ENCODE data around the gene ADAMTSL1.

Gene ADAMTSL1

GRCh38 chr9:18504707-18505106, 30.8 kb downstream of the ADAMTSL1 start:
- DNase-seq, result no peak

GRCh38 chr9:18507151-18507550, 33.2 kb downstream of the ADAMTSL1 start:
- DNase-seq, result no peak

DNA sequence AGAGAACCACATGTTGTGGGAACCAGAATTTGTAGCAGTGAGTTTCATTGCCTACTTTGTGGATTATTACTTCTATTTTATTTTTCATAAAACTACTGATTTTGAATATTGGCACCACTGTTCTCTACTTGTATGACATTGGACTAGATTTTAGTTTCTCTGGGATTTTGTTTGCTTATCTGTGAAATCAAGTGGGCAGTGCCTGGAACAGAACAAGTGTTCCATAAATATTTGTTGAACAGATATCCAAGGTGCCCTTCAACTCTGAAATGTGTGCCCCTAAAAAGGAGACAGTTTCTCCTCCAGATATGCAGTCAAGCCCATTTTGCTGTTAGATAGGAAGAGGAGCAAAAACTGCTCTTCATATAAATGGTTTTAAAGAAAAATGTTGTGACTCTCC, 42.6 kb downstream of the ADAMTSL1 start:
- DNase-seq, result no peak

DNA sequence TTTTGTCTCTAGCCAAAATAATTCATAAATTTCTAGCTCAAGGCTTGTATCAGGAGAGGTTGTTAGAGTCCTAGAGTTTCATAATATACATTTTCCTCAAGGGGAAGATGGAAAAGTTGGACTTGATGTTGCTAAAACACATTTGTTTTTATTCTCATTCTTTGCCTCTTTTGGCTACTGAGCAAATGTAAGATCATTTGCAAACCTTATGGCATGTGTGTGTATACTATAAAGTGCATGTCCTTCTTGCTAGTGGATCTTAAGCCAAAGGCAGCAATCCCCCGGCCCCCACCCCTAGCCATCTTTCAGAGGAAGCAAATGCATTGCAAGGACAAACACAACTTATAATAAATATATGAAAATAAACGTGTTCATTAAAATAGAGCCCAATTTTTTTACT, 43.0 kb downstream of the ADAMTSL1 start:
- no peak for DNase-seq

GRCh38 chr9:18520416-18521047, 46.6 kb downstream of the ADAMTSL1 start:
- DNase-seq, result no peak

DNA sequence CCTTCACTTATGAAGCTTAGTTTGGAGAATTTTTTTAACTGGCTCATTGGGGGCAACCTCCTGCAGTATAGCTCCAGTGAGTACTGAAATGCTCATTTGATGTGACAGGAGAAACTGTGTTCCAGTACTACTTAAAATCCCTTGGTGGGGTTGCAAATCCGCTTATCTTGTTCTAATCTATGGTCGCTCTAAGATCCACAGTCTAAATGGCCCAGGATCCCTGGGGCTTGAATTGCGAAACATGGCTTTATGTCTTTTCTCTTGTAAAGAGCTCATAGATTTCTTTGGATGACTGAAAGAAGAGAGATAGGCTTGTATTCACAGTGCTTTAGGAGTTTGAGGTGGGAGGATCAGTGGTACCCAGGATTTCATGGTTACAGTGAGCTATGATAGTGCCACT, 52.7 kb downstream of the ADAMTSL1 start:
- DNase-seq, result no peak

DNA sequence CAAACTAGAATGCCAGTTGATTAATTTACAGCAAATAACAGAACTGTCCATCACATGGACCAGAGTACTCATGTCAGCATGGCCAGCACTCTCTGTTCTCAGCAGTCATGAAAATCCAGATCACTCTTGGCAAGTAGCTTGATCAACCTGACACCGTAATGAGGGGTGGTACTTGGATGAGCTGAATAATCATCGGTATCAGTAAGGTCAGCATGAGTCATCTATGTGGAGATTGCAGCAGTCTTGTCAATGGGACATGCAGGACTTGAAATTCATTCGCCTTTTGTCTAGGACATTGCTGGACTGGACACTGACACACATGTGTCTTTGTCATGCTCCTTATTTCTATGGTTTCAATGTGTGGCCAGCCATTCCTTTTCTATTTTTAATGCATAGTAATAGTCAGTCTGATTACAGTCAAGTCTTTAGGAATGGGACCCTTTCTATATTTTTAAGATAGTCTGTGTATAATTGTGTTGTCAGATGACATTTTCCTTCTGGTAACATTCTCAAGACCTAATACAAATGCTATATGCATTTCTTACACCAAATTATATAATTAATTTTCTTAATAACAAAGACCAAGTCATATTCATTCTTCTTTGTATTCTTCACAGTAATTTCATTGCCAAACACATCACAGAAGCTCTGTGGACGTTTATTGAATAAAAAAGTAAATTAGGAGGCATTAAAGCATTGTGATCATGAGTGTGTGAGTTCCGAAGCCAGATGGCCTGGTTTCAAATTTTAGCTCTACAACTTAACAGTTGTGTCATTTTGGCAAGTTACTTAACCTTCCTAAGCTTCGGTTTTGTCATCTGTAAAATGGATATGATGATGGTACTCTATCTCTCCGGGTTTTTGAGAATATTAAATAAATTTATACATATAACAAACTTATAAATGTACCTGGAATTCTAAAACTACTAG, 57.4 kb downstream of the ADAMTSL1 start:
- DNase-seq, result no peak

DNA sequence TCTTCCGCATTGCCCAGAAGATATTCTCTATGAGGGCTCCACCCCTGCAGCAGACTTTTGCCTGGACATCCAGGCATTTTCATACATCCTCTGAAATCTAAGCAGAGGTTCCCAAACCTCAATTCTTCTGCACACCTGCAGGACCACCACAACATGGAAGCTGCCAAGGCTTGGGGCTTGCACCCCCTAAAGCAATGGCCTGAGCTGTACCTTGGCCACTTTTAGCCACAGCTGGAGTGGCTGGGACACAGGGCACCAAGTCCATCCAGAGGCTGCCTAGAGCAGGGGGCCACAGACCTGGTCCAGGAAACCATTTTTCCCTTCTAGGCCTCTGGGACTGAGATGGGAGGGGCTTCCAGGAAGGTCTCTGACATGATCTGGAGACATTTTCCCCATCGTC, 60.7 kb downstream of the ADAMTSL1 start:
- DNase-seq, result no peak

DNA sequence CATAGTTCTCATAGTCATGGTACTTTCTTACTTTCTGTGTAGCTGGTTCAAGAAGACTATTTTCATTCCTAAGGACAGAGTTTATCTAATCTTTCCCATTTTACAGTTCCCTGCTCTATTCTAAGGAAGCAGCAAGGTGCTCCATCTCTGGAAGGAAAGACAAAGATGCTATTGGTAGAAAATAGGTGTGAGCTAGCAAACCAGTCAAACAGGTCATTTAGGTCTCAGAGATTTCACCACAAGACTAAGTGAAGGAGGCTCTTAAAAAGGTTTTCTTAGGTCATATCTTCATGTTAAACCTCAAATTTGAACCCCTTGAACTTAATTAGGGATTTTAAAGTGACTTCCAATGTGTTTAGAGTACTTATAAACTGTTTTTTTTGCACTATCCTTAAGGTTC, 62.6 kb downstream of the ADAMTSL1 start:
- DNase-seq, result no peak

DNA sequence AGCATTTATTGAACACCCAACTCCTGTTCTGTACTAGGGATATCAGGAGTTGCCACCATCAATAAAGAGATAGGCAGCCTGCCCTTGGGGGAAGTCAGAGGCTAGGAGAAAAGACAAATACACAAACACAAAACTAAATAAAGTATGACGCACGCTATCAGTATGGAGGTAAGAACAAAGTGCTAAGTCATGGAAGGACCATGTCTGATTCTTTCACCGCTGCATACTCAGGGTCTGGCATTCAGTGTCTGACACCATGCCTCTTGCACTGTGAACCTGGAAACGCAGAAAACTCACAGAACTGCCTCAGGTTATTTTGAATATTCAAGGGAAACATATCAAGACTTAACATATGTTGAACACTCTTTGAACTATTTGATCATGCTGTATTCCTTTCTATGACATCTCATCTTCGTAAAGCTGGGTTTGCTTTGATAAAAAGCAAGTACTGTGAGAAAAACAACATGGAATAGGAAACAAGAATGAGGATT, 65.3 kb downstream of the ADAMTSL1 start:
- no peak for DNase-seq

- DNase-seq, result no peak
Measured at GRCh38 chr9:18542837-18543405, 69.0 kb downstream of the ADAMTSL1 start.

DNA sequence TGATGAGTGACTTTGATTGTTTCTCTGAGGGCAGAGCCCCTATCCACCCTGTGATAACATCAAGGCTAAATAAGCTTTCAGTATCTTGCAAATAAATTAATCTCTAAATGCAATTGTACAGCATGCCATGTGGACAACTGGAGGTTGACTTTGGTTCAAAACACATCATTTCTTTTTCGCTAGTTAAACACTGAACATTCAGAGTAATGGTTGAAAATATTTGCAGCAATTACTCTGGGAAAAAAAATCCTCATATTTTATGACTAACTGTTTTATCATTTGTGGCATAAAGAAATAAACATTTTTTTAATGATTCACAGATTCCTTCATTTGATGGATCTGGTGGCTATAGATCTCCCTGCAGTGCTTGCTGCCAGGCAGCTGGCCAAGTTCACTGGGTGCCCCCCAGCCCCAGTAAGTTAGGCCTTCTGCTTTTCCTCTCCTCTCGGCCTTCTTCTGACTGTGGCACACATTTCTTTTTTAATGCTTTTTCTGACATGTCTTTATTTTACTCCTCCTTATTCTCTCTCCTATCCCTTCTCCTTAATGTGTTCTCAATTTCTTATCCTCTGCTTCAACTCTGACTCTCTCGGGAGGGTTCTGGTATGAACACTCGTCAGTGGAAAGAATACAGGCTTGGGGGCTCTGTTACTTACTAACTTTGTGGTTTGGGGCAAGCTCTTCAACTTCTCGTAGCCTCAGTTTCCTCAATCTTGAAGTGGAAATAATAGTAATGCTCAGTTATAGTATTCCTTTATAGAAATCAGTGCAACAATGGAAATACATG, 69.6 kb downstream of the ADAMTSL1 start:
- DNase-seq, result no peak

DNA sequence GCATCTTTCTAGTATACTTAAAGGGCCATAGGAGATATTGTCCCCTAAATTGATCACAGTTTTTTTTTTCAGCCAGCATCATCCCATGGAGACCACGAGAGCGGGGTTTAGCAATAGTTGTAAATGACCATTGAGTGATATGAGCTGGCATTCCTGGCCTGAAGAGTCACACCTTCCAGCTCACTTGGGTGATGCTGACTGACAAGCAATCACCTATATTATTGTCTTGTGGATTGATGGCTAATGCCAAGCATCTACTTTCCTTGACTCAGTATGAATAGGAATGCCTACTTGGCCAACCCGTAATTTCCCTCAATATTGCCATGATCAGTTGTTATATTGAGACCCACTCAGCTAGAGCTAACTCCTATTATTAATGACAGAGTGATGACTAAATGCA, 70.5 kb downstream of the ADAMTSL1 start:
- no peak for DNase-seq

- DNase-seq, result no peak
Measured at GRCh38 chr9:18545636-18546360, 71.8 kb downstream of the ADAMTSL1 start.

GRCh38 chr9:18548456-18548855, 74.5 kb downstream of the ADAMTSL1 start:
- no peak for DNase-seq

DNA sequence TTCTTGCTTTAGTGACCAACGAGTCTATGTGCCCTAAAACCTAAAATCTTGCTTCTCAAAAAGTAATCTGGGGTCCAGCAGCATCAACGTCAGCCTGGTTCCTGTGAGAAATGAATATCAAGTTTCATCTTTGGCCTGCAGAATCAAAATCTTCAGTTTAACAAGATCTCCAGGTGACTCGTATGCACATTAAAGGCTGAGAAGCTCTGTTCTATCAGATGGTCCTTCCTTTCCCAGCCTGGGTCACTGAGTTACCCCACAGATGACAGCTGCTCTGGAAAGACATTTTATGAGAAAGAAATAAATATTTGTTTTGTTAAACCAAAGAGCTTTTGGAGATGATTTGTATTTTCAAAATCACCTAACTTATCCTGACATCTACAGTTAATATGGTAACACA, 75.8 kb downstream of the ADAMTSL1 start:
- DNase-seq, result no peak

- DNase-seq, result no peak
Measured at GRCh38 chr9:18550286-18550685, 76.3 kb downstream of the ADAMTSL1 start.

DNA sequence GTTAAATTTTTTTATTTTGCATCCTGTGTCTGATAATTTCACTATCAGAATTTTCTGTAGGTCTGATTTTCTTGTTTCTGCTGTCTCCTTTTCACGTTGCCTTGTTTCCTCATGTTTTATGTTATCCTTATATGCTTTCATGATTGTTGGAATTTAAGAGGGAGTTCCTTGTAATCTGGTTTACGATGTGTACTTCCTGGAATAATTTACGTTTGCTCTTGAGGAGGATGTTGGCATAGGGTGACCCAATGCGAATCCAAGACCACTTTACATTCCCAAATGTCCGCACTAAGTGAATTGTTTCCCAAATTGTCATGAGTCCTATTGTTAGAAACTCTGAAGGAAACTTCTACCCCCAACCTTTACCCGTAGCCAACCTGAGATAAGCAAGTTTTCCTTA, 80.3 kb downstream of the ADAMTSL1 start:
- no peak for DNase-seq

DNA sequence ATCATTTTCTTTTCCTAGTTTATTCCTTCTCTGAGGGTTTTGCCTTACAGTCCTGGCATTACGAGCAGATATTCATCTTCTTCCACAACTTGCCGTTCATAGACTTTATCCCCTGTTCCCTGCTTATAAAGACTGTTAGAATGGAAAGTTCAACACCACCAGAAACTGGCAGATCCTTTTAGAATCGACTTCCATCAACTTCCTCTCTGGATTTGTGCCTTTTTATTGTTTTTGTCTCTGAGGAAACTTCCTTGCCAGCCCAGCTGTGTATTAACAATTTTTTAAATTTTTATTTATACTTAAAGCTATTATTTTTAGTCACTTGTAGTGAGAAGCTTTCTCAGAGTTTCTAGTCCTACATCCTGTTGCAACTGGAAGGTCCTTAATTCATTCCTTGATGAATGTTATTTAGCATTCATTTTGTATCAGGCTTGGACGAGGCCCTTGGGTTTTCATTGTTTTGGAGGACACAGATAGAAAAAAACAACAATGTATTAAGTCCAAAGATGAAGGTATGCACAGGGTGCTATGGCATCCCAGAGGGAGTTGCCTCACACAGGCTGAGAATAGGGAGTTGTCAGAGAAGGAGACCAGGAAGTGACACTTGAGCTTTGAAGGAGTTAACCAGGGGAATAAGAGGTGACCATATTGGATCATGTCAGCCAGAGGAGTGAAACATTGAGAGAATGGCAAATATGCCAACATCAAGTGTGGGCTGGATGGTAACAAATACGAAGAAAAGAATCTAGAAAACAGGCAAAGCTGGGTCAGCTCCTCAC, 81.3 kb downstream of the ADAMTSL1 start:
- no peak for DNase-seq

DNA sequence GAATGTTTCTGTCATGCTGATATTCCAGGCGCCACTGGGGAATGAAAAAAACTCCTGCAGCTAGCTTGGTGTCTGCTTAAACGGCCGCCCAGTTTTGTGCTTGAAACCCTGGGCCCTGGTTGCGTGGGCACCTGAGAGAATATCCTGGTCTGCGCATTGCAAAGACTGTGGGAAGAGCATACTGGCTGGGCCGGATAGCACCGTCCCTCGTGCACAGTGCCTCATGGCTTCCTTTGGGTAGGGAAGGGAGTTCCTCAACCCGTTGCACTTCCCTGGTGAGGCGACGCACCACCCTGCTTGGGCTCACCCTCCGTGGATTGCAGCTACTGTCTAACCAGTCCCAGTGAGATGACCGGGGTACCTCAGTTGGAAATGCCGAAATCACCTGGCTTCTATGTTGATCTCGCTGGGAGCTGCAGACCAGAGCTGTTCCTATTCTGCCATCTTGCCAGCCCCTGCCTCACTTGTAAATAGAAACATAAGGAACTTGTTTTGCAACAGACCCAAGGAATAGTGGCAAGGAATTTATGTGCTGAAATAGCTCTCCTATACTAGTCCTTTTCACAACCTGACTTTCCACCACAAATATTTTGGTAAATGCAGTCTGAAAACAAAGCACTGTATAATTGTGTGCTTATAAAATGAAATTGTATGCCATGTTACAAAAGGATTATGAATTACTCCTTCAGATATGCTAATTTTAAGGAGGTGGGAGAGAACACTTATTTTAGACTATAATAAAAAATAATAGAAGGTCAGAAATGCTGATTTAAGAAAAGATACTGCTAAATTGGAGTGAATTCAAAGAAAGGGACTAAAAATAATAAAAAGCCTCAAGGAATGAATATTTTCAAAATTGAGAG, 90.3 kb downstream of the ADAMTSL1 start:
- no peak for DNase-seq

GRCh38 chr9:18566121-18566520, 92.2 kb downstream of the ADAMTSL1 start:
- DNase-seq, result no peak

Measured in NCI-H748 treated with DMSO at 0.1 percent for 48 hours (cell line).